22Rv1 (cell line): ENCODE data around the gene HEG1.

ENCODE experiments used
- ZFX ChIP-seq: fragments of 450-650 bp; IDR thresholded peaks from 2 replicates; pipeline ENCODE4 v1.6.1; 2017; ENCODE audit warnings: antibody characterized with exemption, borderline replicate concordance
- TF ChIP-seq, protein P1 (sequence below): fragments of 450-650 bp; IDR thresholded peaks from 2 replicates; pipeline ENCODE4 v1.5.1; 2017; ENCODE audit warnings: mild to moderate bottlenecking

DNA sequence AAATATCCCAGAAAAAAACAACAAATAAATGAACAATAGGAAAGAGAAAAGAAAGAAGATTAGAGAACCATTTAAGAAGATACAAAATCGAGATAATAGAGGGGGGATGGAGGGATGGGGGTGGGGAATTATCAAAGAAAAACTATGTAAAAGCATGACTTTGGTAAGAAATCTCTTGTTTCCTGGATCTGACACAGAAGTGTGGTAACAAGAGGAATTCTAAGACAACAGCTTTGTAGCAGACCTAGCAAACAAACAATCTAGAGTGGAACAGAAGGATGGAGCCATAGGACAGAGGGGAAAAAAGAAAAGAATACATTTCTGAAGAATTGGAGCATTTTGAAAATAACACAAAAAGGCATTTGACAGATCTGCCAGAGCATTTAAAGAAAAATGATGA is 49.3 kb upstream of the HEG1 start:
- TF ChIP-seq, protein P1, sequence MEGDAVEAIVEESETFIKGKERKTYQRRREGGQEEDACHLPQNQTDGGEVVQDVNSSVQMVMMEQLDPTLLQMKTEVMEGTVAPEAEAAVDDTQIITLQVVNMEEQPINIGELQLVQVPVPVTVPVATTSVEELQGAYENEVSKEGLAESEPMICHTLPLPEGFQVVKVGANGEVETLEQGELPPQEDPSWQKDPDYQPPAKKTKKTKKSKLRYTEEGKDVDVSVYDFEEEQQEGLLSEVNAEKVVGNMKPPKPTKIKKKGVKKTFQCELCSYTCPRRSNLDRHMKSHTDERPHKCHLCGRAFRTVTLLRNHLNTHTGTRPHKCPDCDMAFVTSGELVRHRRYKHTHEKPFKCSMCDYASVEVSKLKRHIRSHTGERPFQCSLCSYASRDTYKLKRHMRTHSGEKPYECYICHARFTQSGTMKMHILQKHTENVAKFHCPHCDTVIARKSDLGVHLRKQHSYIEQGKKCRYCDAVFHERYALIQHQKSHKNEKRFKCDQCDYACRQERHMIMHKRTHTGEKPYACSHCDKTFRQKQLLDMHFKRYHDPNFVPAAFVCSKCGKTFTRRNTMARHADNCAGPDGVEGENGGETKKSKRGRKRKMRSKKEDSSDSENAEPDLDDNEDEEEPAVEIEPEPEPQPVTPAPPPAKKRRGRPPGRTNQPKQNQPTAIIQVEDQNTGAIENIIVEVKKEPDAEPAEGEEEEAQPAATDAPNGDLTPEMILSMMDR, result no peak
- TF ChIP-seq ZFX, result no peak
